ENCODE data around the gene MATN1.

Gene MATN1

DNA sequence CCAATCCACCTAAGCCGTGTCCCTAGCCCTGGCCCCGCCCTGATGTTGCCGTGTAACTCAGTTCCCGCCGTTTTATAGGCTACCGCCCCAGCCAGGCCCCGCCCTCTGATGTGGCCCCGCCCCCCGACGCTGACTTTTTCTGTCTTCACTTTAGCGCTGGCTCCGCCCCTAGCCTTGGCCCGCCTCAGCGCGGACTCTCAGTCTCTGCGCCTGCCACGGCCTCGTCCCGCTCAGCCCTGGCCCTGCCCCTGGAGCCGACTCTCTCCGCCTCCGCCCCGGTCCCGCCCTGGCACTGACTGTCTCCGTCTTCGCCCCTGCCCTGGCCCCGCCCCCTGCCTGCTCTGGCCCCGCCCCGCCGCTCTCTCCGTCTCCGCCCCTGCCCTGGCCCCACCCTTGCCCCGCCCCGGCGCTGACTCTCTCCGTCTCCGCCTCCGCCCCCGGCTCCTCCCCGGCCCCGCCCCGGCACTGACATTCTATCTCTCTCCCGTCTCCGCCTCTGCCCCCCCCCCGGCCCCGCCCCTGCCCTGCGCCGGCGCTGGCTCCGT is 5.2 kb downstream of the MATN1 start:
- peak; percentile 94 for DNase-seq (ENCODE audit: low spot score)

GRCh38 chr1:30716646-30717045 is 6.7 kb downstream of the MATN1 start:
- DNase-seq (ENCODE audit: low spot score) = no peak

DNA sequence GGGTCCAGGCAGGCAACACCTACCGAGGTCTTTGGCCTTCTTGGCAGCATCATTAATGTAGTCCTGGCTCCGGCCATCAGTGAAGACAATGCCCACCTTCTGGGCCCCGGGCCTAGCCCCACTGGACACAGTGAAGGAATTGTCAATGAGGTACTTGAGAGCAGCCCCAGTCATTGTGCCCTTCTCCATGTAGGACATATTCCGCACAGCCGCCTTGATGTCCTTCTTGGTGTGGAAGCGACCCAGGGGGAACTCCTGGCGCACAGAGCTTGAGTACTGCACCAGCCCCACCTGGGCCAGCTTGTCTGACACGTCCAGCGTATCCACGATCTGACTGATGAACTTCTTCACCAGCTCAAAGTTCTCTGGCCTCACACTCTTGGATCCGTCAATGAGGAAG is 7.5 kb downstream of the MATN1 start:
- no peak for DNase-seq (ENCODE audit: low spot score)

DNA sequence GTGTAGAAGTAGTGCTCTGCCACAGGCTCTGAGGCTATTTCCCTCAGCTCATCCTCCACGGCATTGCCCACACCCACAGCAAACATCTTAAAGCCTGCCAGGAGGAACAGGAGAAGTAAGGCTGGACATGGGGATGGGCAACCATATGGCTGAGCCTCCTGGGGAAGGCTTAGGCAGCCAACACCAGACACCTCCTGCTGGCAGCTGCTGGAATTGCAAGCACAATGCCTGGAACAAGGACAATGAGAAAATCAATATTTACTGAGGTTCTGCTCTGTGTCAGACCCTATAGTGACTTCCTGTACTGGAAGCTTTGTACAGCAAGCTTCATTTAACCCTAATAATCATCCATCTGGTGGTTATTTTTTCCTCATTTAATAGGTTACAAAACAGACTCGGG is 8.2 kb downstream of the MATN1 start:
- DNase-seq (ENCODE audit: low spot score) = no peak

GRCh38 chr1:30714536-30715090 is 8.8 kb downstream of the MATN1 start:
- DNase-seq (ENCODE audit: low spot score) = no peak

GRCh38 chr1:30714025-30714424 is 9.4 kb downstream of the MATN1 start:
- DNase-seq (ENCODE audit: low spot score) = no peak

GRCh38 chr1:30713311-30713710 is 10.1 kb downstream of the MATN1 start:
- peak; percentile 43 for DNase-seq (ENCODE audit: low spot score)

DNA sequence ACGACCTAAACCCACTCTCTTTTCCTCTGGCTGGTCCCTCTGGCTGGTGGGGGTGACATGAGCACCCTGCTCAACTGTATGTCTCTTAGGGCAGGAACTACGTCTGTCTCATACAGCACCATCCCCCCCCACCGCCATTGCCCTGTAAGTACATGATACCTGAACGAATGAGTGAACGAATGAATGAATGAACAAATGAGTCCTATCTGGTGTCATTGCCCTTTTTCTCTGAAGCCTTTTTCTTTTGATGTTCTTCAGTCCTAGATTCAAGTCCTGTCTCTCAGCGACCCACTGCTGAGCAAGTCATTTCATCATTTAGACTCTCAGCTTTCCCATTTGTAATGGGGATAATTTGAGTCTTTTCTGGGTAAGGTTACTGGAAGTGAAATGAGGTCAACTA is 10.8 kb downstream of the MATN1 start:
- DNase-seq (ENCODE audit: low spot score) = no peak

DNA sequence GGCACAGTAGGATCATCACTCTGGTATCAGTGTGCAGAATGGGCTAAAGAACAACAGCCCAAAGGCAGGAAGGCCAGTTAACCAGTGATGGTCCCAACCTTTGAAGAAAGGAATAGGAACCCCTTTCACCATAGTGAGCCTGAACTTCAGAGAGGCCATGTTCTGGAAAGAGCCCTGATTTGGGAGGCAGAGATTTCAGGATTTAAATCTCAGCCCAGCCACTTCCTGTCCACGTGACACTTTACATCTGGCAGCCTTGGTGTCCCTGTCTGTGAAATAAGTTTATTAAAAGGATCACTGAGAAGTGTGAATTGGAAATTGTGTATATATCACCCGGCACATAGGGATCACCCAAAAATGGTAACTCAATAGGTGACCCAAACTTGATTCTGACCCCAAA is 13.0 kb downstream of the MATN1 start:
- DNase-seq (ENCODE audit: low spot score) = no peak

DNA sequence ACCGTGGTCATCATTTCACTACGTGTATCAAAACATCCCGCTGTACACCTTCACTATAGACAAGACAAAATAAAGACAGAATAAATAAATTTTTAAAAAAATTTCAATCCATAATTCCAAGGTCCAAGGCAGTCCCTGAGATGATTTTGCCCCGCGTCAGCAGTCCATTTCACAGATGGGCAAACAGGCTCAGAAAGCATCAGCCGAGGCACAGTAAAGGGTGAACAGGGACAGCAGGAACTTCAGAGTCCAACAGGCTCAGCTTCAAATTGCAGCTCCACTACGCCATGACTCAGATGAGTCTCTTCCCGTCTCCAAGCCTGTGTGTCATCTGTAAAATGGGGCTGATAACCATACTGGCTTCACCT is 15.0 kb downstream of the MATN1 start:
- DNase-seq (ENCODE audit: low spot score) = no peak

DNA sequence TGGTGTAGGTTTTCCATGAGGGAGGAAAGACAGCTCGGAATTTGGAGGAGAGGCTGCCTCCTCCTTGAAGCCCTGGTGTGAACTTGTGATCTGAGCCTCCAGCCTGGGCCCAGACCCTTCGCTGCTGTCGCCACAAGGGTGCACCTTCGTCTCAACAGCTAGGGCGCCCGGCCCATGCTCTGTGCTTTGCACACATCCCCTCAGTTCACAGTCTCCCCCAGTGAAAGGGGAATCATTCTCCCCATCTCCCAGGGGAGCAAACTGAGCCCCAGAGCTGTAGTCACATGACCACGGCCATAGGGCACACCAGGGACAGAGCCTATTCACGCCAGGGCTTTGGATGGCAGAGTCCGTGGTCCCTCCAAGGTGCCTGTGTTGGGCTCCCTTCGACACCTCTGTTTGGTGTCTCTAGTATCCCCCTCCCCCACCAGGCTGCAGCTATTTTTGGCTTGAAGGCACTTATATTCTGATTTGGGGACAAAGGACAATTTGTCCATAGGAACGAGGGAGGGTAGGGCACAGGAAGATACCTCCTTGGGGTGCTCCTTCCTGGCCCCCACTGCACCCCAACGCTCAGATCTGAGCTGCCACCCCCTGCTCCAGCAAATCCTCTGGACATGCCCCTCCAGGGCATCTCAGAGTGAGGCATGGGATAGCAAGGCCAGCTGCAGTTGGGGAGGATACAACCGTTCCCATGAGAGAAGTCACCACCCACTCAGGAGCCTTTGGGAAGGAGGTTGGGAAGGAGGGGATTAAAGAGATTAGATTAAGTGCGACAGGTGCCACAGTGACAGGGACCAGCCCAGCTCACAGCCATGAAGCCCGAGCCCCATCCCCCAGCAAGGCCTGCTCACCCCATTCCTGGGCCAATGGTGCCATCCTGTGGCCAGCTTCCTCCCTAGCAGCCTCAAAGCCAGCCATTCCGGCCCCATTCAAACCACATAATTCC is 15.7 kb downstream of the MATN1 start:
- peak; percentile 88 for DNase-seq (ENCODE audit: low spot score)

GRCh38 chr1:30706528-30706927 is 16.9 kb downstream of the MATN1 start:
- DNase-seq (ENCODE audit: low spot score) = no peak

GRCh38 chr1:30705698-30706097 is 17.7 kb downstream of the MATN1 start:
- DNase-seq (ENCODE audit: low spot score) = no peak

DNA sequence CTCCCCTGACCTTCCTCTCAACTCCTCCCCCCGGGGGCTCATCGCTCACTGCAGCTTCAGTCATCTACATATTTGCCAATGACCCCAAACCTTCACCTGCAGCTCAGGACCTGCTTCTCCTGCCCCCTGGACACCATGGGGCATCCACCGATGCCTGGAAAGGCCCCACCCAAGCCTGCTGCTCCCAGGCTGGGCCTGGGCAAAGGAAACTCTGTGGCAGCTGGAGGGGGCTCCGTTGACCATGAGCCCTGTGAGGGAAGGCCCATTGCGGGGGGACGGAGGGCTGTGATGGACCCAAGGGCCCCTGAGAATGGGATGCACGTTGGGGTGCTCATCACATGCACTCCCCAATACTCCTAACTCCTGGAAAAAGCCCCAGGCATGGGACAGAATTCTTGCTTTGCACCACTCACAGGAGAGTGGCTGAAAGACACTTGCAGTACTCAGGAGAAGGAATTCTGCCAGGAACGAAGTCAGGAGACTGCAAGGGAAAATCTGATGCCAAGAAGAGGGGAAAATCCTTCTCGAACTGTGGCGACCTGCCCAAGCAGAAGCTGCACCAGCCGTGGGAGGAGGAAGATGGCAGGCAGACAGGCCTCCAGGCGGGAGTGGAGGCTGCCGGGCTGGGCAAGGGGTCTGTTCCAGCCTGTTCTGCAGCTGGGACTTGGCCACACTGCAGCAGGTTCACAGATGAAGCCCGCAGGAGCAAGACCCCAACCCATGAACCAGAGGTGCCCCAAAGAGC is 18.4 kb downstream of the MATN1 start:
- no peak for DNase-seq (ENCODE audit: low spot score)

- DNase-seq (ENCODE audit: low spot score) = peak; percentile 72
These were observed 19.1 kb downstream of the MATN1 start for GRCh38 chr1:30704271-30704670.

DNA sequence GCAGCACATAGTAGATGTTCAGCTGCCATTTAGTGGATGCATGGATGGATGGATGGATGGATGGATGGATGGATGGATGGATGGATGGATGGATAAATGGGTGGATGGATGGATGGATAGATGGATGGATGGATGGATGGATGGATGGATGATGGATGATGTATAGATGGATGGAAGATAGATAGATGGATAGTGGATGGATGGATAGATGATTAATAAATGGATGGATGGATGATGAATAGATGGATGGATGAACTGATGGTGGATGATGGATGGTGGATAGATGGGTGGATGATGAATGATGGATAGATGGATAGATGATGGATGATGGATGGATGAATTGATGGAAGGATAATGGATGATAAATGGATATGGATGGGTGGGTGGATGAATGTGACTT is 20.6 kb downstream of the MATN1 start:
- DNase-seq (ENCODE audit: low spot score) = no peak

DNA sequence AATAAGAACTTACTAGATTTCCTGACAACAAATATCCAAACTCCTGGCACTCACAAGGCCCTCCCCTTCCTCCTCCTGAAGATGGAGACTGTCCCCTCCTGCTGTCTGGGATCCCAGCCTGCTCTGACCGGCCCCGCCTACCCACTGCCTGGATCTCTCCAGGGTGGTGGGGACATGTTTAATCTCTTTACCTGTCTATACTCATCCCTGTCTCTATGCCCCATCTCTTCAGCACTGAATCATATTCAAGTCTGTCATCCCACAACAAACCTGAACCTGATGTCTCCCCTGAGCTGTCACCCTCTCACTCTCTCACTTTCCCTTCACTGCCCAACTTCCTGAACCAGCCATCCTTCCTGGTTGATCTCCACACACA is 22.1 kb downstream of the MATN1 start:
- no peak for DNase-seq (ENCODE audit: low spot score)

DNA sequence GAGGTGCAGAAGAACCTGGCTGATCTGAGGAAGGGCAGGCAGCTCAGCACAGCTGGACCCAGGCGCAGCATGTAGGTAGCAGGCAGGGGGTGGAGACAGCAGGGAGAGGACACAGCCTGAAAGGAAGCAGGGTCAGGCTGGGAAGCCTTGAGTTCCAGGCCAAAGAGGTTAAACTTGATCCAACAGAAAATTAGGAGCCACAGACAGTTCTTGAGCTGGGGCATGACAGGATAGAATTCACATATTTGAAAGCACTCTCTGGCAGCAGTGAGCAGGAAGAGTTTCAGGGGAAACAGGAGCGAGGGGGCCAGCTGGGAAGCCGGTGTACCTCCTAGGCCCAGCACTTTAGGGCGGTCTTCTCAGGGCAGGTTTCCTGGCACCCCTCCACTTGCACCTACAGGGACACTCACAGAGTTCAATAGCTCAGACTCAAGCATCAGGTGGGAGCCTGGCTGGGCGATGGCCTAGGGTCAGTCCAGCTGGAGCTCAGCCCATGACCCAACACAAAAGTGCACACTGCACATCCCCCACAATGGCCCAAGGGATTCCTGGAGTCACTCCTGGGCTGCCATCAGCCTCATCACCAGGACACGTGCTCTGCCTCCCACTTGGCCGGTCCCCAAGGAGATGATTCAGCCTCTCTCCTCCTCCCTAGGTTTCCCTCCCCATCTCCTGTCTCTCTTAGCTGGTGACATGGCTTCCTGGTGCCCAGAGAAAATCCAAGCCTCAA is 22.7 kb downstream of the MATN1 start:
- DNase-seq (ENCODE audit: low spot score) = peak; percentile 89

DNA sequence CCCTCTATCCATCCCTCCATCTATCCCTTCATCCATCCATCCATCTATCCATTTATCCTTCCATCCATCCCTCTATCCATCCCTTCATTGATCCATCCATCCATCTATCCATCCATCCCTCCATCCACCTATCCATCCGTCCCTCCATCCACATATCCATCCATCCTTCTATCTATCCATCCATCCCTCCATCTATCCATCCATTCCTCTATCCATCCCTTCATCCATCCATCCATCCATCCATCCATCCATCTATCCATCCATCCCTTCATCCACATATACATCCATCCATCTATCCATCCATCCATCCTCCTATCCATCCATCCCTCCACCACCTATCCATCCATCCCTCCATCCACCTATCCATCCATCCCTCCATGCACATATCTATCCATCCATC is 23.6 kb downstream of the MATN1 start:
- no peak for DNase-seq (ENCODE audit: low spot score)

DNA sequence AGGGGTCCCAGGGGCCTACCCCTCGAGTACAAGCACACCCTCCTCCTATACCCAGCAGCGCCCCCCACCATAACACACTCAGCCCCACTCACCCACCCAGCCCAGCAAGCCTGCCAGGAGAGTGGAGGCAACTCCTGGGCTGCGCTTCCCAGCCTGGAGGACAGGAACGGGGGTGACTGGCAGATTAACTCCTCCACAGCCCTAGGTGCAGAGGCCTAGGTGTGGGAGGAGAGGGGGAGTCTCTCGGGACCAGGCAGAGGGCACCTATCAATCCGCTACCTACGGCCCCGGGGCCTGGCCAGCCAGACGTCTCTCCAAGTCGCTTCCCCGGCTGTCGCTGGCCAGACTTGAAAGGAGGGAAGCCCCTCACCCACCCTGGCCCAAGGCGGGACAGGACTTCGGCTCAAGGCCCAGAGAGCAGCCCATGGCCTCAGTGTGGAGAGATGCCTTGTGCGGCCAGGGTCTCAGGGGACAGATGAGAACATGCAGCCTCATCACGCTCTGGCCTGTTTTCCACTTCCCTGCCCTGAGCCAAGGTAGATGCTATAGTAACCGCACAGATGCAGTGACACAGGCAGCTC is 24.9 kb downstream of the MATN1 start:
- DNase-seq (ENCODE audit: low spot score) = no peak

GRCh38 chr1:30697571-30698376 is 25.6 kb downstream of the MATN1 start:
- DNase-seq (ENCODE audit: low spot score) = peak; percentile 45
